ENCODE measurements around the gene KSR1.

GRCh38 chr17:27654654-27655524 is 198.6 kb downstream of the KSR1 start:
- peak; percentile 79 to 83 for TF ChIP-seq CTCF (conservative IDR thresholded peaks at IDR 0.05 in 1 of 2, IDR thresholded peaks at IDR 0.05 in 1 of 2; ENCODE audit: low read depth in 1 of 2, low read length in 2 of 2)
- no peak for TF ChIP-seq EZH2 (IDR thresholded peaks at IDR 0.05; ENCODE audit: low read length, missing control alignments)
